ENCODE measurements around the gene ANKRD55. TPM values are rescaled to one million over a fixed set of nuclear protein-coding genes. Genes with fewer than 3 reads are reported as not detected.

The ANKRD55 gene
- total RNA-seq, 1 experiment from 2014 or later = 0.27 TPM

- no peak overlapping the region for H3K4me3 ChIP-seq (ENCODE audit: low read depth, low read length)
- intact Hi-C loops (cut with micrococcal nuclease; ENCODE audit: unreplicated experiment) = no loop called here
- no peak for DNase-seq
- Mint-ChIP-seq H3K9me3 (ENCODE audit: unreplicated experiment) (peaks cover 9% of the 10 kb centered on the region), H3K27me3 (ENCODE audit: insufficient read depth, unreplicated experiment) (no peaks in the 10 kb centered on the region), H3K4me1 (ENCODE audit: low read depth, unreplicated experiment) (peaks cover 11% of the 10 kb centered on the region), H3K36me3 (ENCODE audit: insufficient read depth, unreplicated experiment) (no peaks in the 10 kb centered on the region), H3K4me3 (ENCODE audit: unreplicated experiment) (no peak overlapping the region), H3K27ac (ENCODE audit: unreplicated experiment) (no peak overlapping the region)
- ChIA-PET CTCF (no interaction called here), POLR2A (no interaction called here)
- no peaks in the 10 kb centered on the region for H3K9me3 ChIP-seq
- H3K36me3 ChIP-seq (ENCODE audit: control insufficient read depth, insufficient read depth, low read length) = no peaks in the 10 kb centered on the region
- H3K4me1 ChIP-seq = peaks cover 19% of the 10 kb centered on the region
- no peak for TF ChIP-seq CTCF (IDR thresholded peaks at IDR 0.05; ENCODE audit: insufficient read depth in 1 of 2, low read depth in 1 of 2, low read length in 1 of 2, severe bottlenecking in 1 of 2, unreplicated experiment in 1 of 2)
- BruUV-seq (replicated peaks) = no TSS peak
- no peaks in the 10 kb centered on the region for H3K27me3 ChIP-seq (replicated peaks; ENCODE audit: control insufficient read depth, insufficient read depth, low read length)
Observed at GRCh38 chr5:56116599-56117141, 116.5 kb downstream of the ANKRD55 start.

GRCh38 chr5:56115589-56115988, 117.5 kb downstream of the ANKRD55 start:
- POLR2A ChIA-PET = no interaction called here
- Histone ChIP-seq H3K9me3 (no peaks in the 10 kb centered on the region), H3K27me3 (replicated peaks; ENCODE audit: control insufficient read depth, insufficient read depth, low read length) (no peaks in the 10 kb centered on the region), H3K36me3 (ENCODE audit: control insufficient read depth, insufficient read depth, low read length) (no peaks in the 10 kb centered on the region), H3K4me1 (peaks cover 30% of the 10 kb centered on the region), H3K4me3 (ENCODE audit: low read depth, low read length) (no peak overlapping the region)
- no peak for DNase-seq
- Mint-ChIP-seq H3K36me3 (ENCODE audit: insufficient read depth, unreplicated experiment) (no peaks in the 10 kb centered on the region), H3K9me3 (ENCODE audit: unreplicated experiment) (peaks cover 9% of the 10 kb centered on the region), H3K4me1 (ENCODE audit: low read depth, unreplicated experiment) (peaks cover 22% of the 10 kb centered on the region), H3K27ac (ENCODE audit: unreplicated experiment) (no peak overlapping the region), H3K4me3 (ENCODE audit: unreplicated experiment) (no peak overlapping the region), H3K27me3 (ENCODE audit: insufficient read depth, unreplicated experiment) (no peaks in the 10 kb centered on the region)
- intact Hi-C loops (cut with micrococcal nuclease; ENCODE audit: unreplicated experiment) = no loop called here
- CTCF ChIA-PET = no interaction called here
- no peak for TF ChIP-seq CTCF (IDR thresholded peaks at IDR 0.05; ENCODE audit: insufficient read depth in 1 of 2, low read depth in 1 of 2, low read length in 1 of 2, severe bottlenecking in 1 of 2, unreplicated experiment in 1 of 2)
- BruUV-seq (replicated peaks) = no TSS peak

GRCh38 chr5:56112526-56113121, 120.5 kb downstream of the ANKRD55 start:
- no peak for DNase-seq
- Mint-ChIP-seq H3K9me3 (ENCODE audit: unreplicated experiment) (no peaks in the 10 kb centered on the region), H3K36me3 (ENCODE audit: insufficient read depth, unreplicated experiment) (no peaks in the 10 kb centered on the region), H3K27ac (ENCODE audit: unreplicated experiment) (no peak overlapping the region), H3K4me3 (ENCODE audit: unreplicated experiment) (no peak overlapping the region), H3K4me1 (ENCODE audit: low read depth, unreplicated experiment) (peaks cover 31% of the 10 kb centered on the region), H3K27me3 (ENCODE audit: insufficient read depth, unreplicated experiment) (no peaks in the 10 kb centered on the region)
- Histone ChIP-seq H3K36me3 (ENCODE audit: control insufficient read depth, insufficient read depth, low read length) (no peaks in the 10 kb centered on the region), H3K9me3 (no peaks in the 10 kb centered on the region), H3K4me1 (peaks cover 40% of the 10 kb centered on the region), H3K4me3 (ENCODE audit: low read depth, low read length) (no peak overlapping the region), H3K27me3 (replicated peaks; ENCODE audit: control insufficient read depth, insufficient read depth, low read length) (no peaks in the 10 kb centered on the region)
- TF ChIP-seq CTCF (IDR thresholded peaks at IDR 0.05; ENCODE audit: insufficient read depth in 1 of 2, low read depth in 1 of 2, low read length in 1 of 2, severe bottlenecking in 1 of 2, unreplicated experiment in 1 of 2) = no peak
- intact Hi-C loops (cut with micrococcal nuclease; ENCODE audit: unreplicated experiment) = no loop called here
- BruUV-seq (replicated peaks) = no TSS peak
- ChIA-PET CTCF (no interaction called here), POLR2A (no interaction called here)

Data from Caco-2 (cell line).